ENCODE measurements around the gene DHTKD1. TPM values are rescaled to one million over a fixed set of nuclear protein-coding genes. Genes with fewer than 3 reads are reported as not detected.

DHTKD1 gene
- total and polyA plus RNA-seq, 12 donors: 8.0 to 44.8 (median 24.7) TPM

DNA sequence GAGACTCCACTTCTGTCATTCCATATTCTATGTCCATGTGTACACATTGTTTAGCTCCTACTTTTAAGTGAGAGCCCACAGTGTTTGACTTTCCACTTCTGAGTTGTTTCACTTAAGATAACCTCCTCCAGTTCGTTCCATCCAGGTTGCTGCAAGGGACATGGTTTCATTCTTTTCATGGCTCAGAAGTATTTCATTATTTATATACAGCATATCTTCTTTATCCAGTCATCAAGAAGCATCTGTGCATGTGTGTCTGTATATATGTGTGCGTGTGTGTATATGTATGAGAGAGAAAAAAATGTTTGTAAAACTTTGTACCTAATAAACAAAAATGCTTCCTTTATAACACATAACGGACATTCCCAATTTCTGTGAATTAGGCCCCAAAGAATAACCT is 66.9 kb downstream of the DHTKD1 start:
- 91 to 98% (median 95%) methylated on average over 3 of the region's 3 CpGs for WGBS, 4 donors
- no peaks in the 10 kb centered on the region for H3K9me3 ChIP-seq (replicated peaks in 1 of 3)
- DNase-seq: no peak
- no peak overlapping the region for H3K4me3 ChIP-seq
- peaks cover 0 to 37% of the 10 kb centered on the region in 2 donors for H3K36me3 ChIP-seq (replicated peaks in 1 of 2)
- TF ChIP-seq, protein P1, sequence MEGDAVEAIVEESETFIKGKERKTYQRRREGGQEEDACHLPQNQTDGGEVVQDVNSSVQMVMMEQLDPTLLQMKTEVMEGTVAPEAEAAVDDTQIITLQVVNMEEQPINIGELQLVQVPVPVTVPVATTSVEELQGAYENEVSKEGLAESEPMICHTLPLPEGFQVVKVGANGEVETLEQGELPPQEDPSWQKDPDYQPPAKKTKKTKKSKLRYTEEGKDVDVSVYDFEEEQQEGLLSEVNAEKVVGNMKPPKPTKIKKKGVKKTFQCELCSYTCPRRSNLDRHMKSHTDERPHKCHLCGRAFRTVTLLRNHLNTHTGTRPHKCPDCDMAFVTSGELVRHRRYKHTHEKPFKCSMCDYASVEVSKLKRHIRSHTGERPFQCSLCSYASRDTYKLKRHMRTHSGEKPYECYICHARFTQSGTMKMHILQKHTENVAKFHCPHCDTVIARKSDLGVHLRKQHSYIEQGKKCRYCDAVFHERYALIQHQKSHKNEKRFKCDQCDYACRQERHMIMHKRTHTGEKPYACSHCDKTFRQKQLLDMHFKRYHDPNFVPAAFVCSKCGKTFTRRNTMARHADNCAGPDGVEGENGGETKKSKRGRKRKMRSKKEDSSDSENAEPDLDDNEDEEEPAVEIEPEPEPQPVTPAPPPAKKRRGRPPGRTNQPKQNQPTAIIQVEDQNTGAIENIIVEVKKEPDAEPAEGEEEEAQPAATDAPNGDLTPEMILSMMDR (IDR thresholded peaks at IDR 0.05): no peak
- TF ChIP-seq POLR2A (IDR thresholded peaks at IDR 0.05): no peak
- no peak overlapping the region for H3K27ac ChIP-seq
- intact Hi-C loops (cut with DNase I): no loop called here
- H3K27me3 ChIP-seq: no peaks in the 10 kb centered on the region
- peaks cover 0 to 5% of the 10 kb centered on the region in 2 donors for H3K4me1 ChIP-seq (replicated peaks in 1 of 2)

- Histone ChIP-seq H3K27ac (no peak overlapping the region), H3K36me3 (replicated peaks in 1 of 2) (peaks cover 0 to 53% of the 10 kb centered on the region in 2 donors), H3K27me3 (no peaks in the 10 kb centered on the region), H3K9me3 (replicated peaks in 1 of 3) (no peaks in the 10 kb centered on the region), H3K4me1 (replicated peaks in 1 of 2) (no peaks in the 10 kb centered on the region), H3K4me3 (no peak overlapping the region)
- DNase-seq: no peak
- no peak for TF ChIP-seq POLR2A (IDR thresholded peaks at IDR 0.05)
- TF ChIP-seq, protein P1 (IDR thresholded peaks at IDR 0.05): no peak
- intact Hi-C loops (cut with DNase I): no loop called here
- 58 to 94% (median 90%) methylated on average over 1 of the region's 1 CpG for WGBS, 4 donors
These were observed 71.3 kb downstream of the DHTKD1 start for GRCh38 chr10:12140038-12140437.

GRCh38 chr10:12144538-12144937 is 75.8 kb downstream of the DHTKD1 start:
- Histone ChIP-seq H3K4me1 (replicated peaks in 1 of 2) (no peaks in the 10 kb centered on the region), H3K27ac (no peak overlapping the region), H3K27me3 (no peaks in the 10 kb centered on the region), H3K9me3 (replicated peaks in 1 of 3) (no peaks in the 10 kb centered on the region), H3K4me3 (no peak overlapping the region), H3K36me3 (replicated peaks in 1 of 2) (peaks cover 0 to 27% of the 10 kb centered on the region in 2 donors)
- WGBS, 4 donors: 94 to 100% (median 98%) methylated on average over 3 of the region's 3 CpGs
- no peak for DNase-seq
- intact Hi-C loops (cut with DNase I): no loop called here
- no peak for TF ChIP-seq POLR2A (IDR thresholded peaks at IDR 0.05)
- TF ChIP-seq, protein P1 (IDR thresholded peaks at IDR 0.05): no peak

- WGBS, 4 donors: 72 to 95% (median 88%) methylated on average over 4 of the region's 4 CpGs
- DNase-seq: no peak
- TF ChIP-seq POLR2A (IDR thresholded peaks at IDR 0.05): no peak
- TF ChIP-seq, protein P1 (IDR thresholded peaks at IDR 0.05): no peak
- H3K4me3 ChIP-seq: no peak overlapping the region
- H3K4me1 ChIP-seq (replicated peaks in 1 of 2): no peaks in the 10 kb centered on the region
- intact Hi-C loops (cut with DNase I): no loop called here
- peaks cover 0 to 11% of the 10 kb centered on the region in 2 donors for H3K36me3 ChIP-seq (replicated peaks in 1 of 2)
- H3K27ac ChIP-seq: no peak overlapping the region
- H3K27me3 ChIP-seq: no peaks in the 10 kb centered on the region
- H3K9me3 ChIP-seq (replicated peaks in 1 of 3): no peaks in the 10 kb centered on the region
These were observed 81.4 kb downstream of the DHTKD1 start for GRCh38 chr10:12150163-12150562.
